HUES48 (cell line): ENCODE data around the gene LIPT2.

Experiments used
- H3K27ac ChIP-seq: one replicate; pipeline ENCODE4 v1.7.0; 2013; ENCODE audit warnings: low read depth, low read length, inconsistent platforms
- H3K27me3 ChIP-seq: 2 replicates; pipeline ENCODE4 v1.6.1; 2013; ENCODE audit warnings: mild to moderate bottlenecking, low read length; ENCODE audit not compliant: control insufficient read depth, insufficient read depth
- H3K36me3 ChIP-seq: 2 replicates; pipeline ENCODE4 v1.6.1; 2013; ENCODE audit warnings: low read length; ENCODE audit not compliant: control insufficient read depth, insufficient read depth
- H3K4me1 ChIP-seq: 2 replicates; pipeline ENCODE4 v1.6.1; 2013; ENCODE audit warnings: mild to moderate bottlenecking, low read length; ENCODE audit not compliant: control insufficient read depth, insufficient read depth
- H3K4me3 ChIP-seq: 2 replicates; pipeline ENCODE4 v1.5.1; 2013; ENCODE audit warnings: mild to moderate bottlenecking, low read depth, low read length
- H3K9ac ChIP-seq: 2 replicates; pipeline ENCODE4 v1.6.1; 2013; ENCODE audit warnings: mild to moderate bottlenecking, low read depth, low read length, moderate library complexity
- H3K9me3 ChIP-seq: 2 replicates; pipeline ENCODE4 v1.6.1; 2013; ENCODE audit warnings: low read length; ENCODE audit not compliant: control insufficient read depth, insufficient read depth

The LIPT2 gene

DNA sequence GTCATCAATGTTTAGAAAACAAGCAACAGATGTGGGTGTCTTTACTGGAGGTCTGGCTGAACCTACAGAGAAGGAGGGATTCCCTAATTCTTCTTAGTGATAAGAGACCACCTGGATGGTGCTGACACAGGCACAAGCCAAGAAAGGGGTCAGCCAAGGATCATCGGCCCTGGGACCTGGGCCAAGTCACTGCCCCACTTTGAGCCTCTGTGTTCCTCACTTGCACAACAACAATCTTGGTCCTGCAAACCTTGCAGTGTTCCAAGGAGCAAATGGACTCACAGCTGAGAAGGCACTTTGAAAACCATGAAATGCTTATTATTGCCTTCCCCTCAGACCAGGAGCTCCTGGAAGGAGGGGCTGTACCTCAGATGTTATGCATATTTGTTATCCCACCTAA lies 19.2 kb downstream of the LIPT2 start:
- Histone ChIP-seq H3K4me3 (no peak overlapping the region), H3K4me1 (no peaks in the 10 kb centered on the region), H3K9me3 (no peaks in the 10 kb centered on the region), H3K27ac (no peak overlapping the region), H3K9ac (no peak overlapping the region), H3K27me3 (no peaks in the 10 kb centered on the region), H3K36me3 (no peaks in the 10 kb centered on the region)

DNA sequence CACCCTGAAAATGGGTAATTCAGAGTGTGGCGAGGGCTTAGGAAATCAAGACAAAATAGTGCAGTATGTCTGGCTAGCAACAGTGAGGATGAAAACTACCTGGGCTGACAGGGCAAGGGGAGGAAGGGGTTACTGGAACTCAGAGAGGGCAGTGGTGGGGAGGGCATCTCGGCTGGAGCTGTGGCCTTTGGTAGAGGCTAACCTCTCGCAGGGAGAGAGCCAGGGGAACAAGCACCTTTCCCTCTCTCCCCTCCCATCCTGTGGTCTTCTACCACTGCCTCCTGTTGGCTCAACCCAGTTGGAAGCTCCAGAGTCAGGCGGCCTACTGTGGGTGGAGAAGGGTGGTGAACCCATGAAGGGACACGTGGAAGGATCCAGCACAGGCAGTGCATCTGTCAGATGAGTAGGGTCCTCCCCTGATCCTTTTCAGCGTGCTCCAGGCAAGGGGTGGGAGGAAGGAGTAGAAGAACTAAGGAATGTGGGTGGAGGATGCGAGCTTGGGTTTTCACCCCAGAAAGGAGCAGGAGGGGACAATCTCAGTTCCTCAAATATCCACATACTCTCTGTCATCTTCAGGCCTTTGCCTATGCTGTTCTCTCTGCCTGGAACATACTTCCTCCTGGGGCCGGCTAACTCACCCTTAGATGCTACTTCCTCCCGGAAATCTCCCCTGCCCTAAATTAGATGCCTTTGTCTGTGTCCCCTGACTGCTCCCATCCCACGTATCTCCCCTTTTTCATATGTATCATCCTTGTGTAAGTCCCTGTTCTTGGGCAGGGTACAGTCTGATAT lies 19.9 kb downstream of the LIPT2 start:
- Histone ChIP-seq H3K4me1 (no peaks in the 10 kb centered on the region), H3K27ac (no peak overlapping the region), H3K36me3 (no peaks in the 10 kb centered on the region), H3K9me3 (no peaks in the 10 kb centered on the region), H3K27me3 (no peaks in the 10 kb centered on the region), H3K4me3 (no peak overlapping the region), H3K9ac (no peak overlapping the region)

DNA sequence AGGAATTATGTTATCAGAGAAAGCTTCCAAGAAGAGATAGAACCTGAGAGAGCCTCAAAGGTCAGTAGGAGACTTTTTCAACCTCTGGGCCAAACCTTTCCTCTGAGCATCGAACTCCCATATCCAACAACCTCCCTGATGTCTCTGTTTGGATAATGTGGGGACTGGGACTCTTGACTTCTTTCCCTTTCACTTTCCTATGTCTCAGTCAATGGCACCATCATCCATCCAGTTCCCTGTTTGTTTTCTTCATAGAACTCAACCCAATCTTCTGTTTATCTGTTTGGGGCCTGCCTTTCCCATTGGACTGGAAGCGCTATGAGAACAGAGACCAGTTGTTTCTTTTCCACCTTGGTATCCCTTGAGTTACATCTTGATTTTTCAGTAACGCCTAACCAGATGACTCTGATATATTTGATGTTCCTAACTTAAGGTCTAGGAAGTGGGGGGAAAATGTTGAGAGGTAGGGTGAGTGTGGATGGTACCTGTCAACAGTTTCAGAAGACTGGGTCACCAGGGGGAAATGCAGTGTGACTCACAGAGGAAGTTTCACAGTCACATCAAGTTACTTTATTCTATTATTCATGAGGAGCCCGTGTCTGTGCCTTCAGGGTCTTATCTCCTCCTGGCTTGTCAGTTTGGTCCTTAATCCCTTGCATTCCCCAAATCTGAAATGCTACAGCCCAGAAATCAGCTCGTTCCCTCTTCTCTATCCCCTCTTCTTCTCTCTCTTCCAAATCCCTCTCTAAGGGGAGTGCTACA lies 21.7 kb downstream of the LIPT2 start:
- peaks cover 11% of the 10 kb centered on the region for H3K4me1 ChIP-seq
- H3K4me3 ChIP-seq = no peak overlapping the region
- H3K9me3 ChIP-seq = no peaks in the 10 kb centered on the region
- no peak overlapping the region for H3K9ac ChIP-seq
- H3K27ac ChIP-seq = no peak overlapping the region
- H3K36me3 ChIP-seq = no peaks in the 10 kb centered on the region
- peaks cover 11% of the 10 kb centered on the region for H3K27me3 ChIP-seq

GRCh38 chr11:74471037-74471436 lies 22.5 kb downstream of the LIPT2 start:
- Histone ChIP-seq H3K27ac (no peak overlapping the region), H3K9me3 (no peaks in the 10 kb centered on the region), H3K9ac (no peak overlapping the region), H3K4me1 (peaks cover 12% of the 10 kb centered on the region), H3K27me3 (peaks cover 19% of the 10 kb centered on the region), H3K4me3 (no peak overlapping the region), H3K36me3 (no peaks in the 10 kb centered on the region)

GRCh38 chr11:74470526-74470925 lies 23.0 kb downstream of the LIPT2 start:
- no peak overlapping the region for H3K27ac ChIP-seq
- H3K4me1 ChIP-seq = peaks cover 12% of the 10 kb centered on the region
- no peaks in the 10 kb centered on the region for H3K36me3 ChIP-seq
- H3K4me3 ChIP-seq = no peak overlapping the region
- no peak overlapping the region for H3K9ac ChIP-seq
- H3K9me3 ChIP-seq = no peaks in the 10 kb centered on the region
- peaks cover 23% of the 10 kb centered on the region for H3K27me3 ChIP-seq

- no peak overlapping the region for H3K27ac ChIP-seq
- no peaks in the 10 kb centered on the region for H3K9me3 ChIP-seq
- H3K27me3 ChIP-seq = peaks cover 23% of the 10 kb centered on the region
- no peak overlapping the region for H3K9ac ChIP-seq
- H3K4me3 ChIP-seq = no peak overlapping the region
- H3K4me1 ChIP-seq = peaks cover 12% of the 10 kb centered on the region
- H3K36me3 ChIP-seq = no peaks in the 10 kb centered on the region
Measured at GRCh38 chr11:74468936-74469335, 24.6 kb downstream of the LIPT2 start.

DNA sequence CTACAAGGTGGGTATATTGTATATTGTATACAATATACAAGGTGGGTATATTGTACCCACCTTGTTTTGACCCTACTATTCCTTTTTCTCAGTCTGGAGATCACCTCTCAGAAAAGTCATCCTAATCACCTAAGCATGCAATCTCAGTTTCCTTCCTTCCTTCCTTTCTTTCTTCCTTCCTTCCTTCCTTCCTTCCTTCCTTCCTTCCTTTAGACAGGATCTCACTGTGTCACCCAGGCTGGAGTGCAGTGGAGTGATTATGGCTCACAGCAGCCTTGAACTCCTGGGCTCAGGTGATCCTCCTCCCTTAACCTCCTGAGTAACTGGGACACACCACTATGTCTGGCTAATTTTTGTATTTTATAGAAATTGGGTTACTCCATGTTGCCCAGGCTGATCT lies 25.0 kb downstream of the LIPT2 start:
- no peak overlapping the region for H3K4me3 ChIP-seq
- no peak overlapping the region for H3K27ac ChIP-seq
- no peaks in the 10 kb centered on the region for H3K36me3 ChIP-seq
- H3K27me3 ChIP-seq = peaks cover 23% of the 10 kb centered on the region
- no peak overlapping the region for H3K9ac ChIP-seq
- H3K4me1 ChIP-seq = peaks cover 12% of the 10 kb centered on the region
- H3K9me3 ChIP-seq = no peaks in the 10 kb centered on the region

DNA sequence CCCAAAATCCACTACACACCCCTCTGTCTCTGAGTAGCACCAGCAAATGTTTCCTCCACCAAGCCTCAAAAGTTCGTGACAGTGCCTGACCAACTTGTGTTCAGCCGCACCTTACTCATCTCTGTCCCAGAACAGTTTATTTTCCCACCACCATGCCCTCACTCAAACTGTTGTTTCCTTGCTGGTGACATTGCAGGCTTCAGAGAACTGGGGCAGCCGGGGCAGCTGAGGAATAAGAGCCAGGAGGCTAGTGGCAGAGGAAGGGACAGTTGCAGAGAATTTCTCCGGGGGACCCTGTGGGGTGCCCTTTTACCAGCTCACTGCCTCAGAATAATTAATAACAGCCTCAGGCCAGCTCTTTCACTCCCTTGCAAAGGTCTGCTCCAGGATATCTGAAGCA lies 25.5 kb downstream of the LIPT2 start:
- Histone ChIP-seq H3K4me3 (peak overlapping the region; percentile 68; the same call in 1 of the 2 replicates), H3K36me3 (no peaks in the 10 kb centered on the region), H3K4me1 (peaks cover 12% of the 10 kb centered on the region), H3K9me3 (no peaks in the 10 kb centered on the region), H3K27me3 (peaks cover 23% of the 10 kb centered on the region), H3K9ac (no peak overlapping the region), H3K27ac (no peak overlapping the region)

- H3K9me3 ChIP-seq = no peaks in the 10 kb centered on the region
- H3K9ac ChIP-seq = no peak within 1 kb of the TSS
- H3K4me3 ChIP-seq = peak within 1 kb of the TSS; percentile 68
- H3K27ac ChIP-seq = no peak within 1 kb of the TSS
- no peaks in the 10 kb centered on the region for H3K36me3 ChIP-seq
- peaks cover 12% of the 10 kb centered on the region for H3K4me1 ChIP-seq
- peaks cover 23% of the 10 kb centered on the region for H3K27me3 ChIP-seq
Measured at GRCh38 chr11:74466916-74467885, 26.3 kb downstream of the LIPT2 start, which contains the start of gene KCNE3. Gene KCNE3, minus strand, starts transcription at chr11:74467549. Its CDS starts 9,986 bp downstream, at chr11:74457563.

DNA sequence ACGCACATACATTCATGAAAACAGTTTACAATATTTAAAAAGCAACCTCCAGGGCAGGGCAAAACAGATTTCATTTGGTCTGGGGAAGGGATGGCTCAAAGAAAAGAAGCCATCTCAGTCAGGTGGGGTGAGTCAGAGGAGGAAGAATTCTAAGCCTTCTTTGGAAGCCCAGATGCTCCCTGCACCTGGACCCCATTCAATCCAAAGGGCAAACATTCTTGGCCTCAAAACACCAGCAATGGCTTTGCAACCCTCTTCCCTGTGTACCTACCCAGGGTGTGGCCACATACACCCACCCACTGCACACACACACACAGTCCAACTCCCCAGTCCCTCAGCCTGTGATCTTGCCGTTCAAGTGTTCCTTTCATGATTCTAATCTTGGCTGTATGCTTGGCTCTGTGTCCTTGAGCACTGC lies 28.2 kb downstream of the LIPT2 start:
- Histone ChIP-seq H3K4me3 (no peak overlapping the region), H3K4me1 (peaks cover 16% of the 10 kb centered on the region), H3K9me3 (no peaks in the 10 kb centered on the region), H3K9ac (no peak overlapping the region), H3K36me3 (no peaks in the 10 kb centered on the region), H3K27me3 (peaks cover 23% of the 10 kb centered on the region), H3K27ac (no peak overlapping the region)
